IPS-15b (cell line): ENCODE data around the gene GAS7.
A peak's percentile ranks its signal among the peaks of the same experiment; 100 is the strongest.

Source experiments
- H3K27me3 ChIP-seq: one replicate; pipeline ENCODE4 v1.6.1; 2013; ENCODE audit warnings: low read length; ENCODE audit not compliant: control insufficient read depth, insufficient read depth
- H3K36me3 ChIP-seq: one replicate; pipeline ENCODE4 v1.6.1; 2013; ENCODE audit warnings: low read length; ENCODE audit not compliant: control insufficient read depth, insufficient read depth
- H3K4me1 ChIP-seq: one replicate; pipeline ENCODE4 v1.6.1; 2013; ENCODE audit warnings: mild to moderate bottlenecking, low read length; ENCODE audit not compliant: control insufficient read depth, insufficient read depth
- H3K4me3 ChIP-seq: one replicate; pipeline ENCODE4 v1.5.1; 2013; ENCODE audit warnings: low read depth, low read length
- H3K9ac ChIP-seq: one replicate; pipeline ENCODE4 v1.6.1; 2013; ENCODE audit warnings: low read depth, mild to moderate bottlenecking, low read length
- H3K9me3 ChIP-seq: one replicate; pipeline ENCODE4 v1.6.1; 2013; ENCODE audit warnings: mild to moderate bottlenecking, low read length; ENCODE audit not compliant: control insufficient read depth, insufficient read depth

The GAS7 gene

GRCh38 chr17:10198509-10199249 is at the start of gene GAS7:
Gene GAS7 (minus strand): TSS chr17:10198606.
- H3K36me3 ChIP-seq, result no peaks in the 10 kb centered on the region
- peak within 1 kb of the TSS; percentile 54 for H3K9ac ChIP-seq
- peaks cover 6% of the 10 kb centered on the region for H3K9me3 ChIP-seq
- peak within 1 kb of the TSS; percentile 71 for H3K4me3 ChIP-seq
- H3K27me3 ChIP-seq, result peaks cover 19% of the 10 kb centered on the region
- H3K4me1 ChIP-seq, result no peaks in the 10 kb centered on the region

- Histone ChIP-seq H3K9me3 (no peaks in the 10 kb centered on the region), H3K4me1 (no peaks in the 10 kb centered on the region), H3K27me3 (no peaks in the 10 kb centered on the region), H3K4me3 (no peak overlapping the region), H3K9ac (no peak overlapping the region), H3K36me3 (no peaks in the 10 kb centered on the region)
Measured at GRCh38 chr17:10247810-10248209, 49.4 kb upstream of the GAS7 start.

GRCh38 chr17:10243883-10244844 is 45.8 kb upstream of the GAS7 start:
- Histone ChIP-seq H3K27me3 (no peaks in the 10 kb centered on the region), H3K9me3 (no peaks in the 10 kb centered on the region), H3K4me3 (no peak overlapping the region), H3K36me3 (no peaks in the 10 kb centered on the region), H3K9ac (no peak overlapping the region), H3K4me1 (no peaks in the 10 kb centered on the region)

- Histone ChIP-seq H3K27me3 (no peaks in the 10 kb centered on the region), H3K9me3 (no peaks in the 10 kb centered on the region), H3K4me1 (no peaks in the 10 kb centered on the region), H3K4me3 (no peak overlapping the region), H3K9ac (no peak overlapping the region), H3K36me3 (no peaks in the 10 kb centered on the region)
Measured at GRCh38 chr17:10241781-10242180, 43.4 kb upstream of the GAS7 start.

- Histone ChIP-seq H3K27me3 (no peaks in the 10 kb centered on the region), H3K9me3 (no peaks in the 10 kb centered on the region), H3K36me3 (no peaks in the 10 kb centered on the region), H3K9ac (no peak overlapping the region), H3K4me3 (no peak overlapping the region), H3K4me1 (no peaks in the 10 kb centered on the region)
Measured at GRCh38 chr17:10238661-10239060, 40.3 kb upstream of the GAS7 start.

GRCh38 chr17:10234033-10234432 is 35.6 kb upstream of the GAS7 start:
- Histone ChIP-seq H3K4me3 (no peak overlapping the region), H3K9ac (no peak overlapping the region), H3K27me3 (no peaks in the 10 kb centered on the region), H3K4me1 (no peaks in the 10 kb centered on the region), H3K9me3 (no peaks in the 10 kb centered on the region), H3K36me3 (no peaks in the 10 kb centered on the region)

GRCh38 chr17:10233161-10233560 is 34.8 kb upstream of the GAS7 start:
- no peaks in the 10 kb centered on the region for H3K36me3 ChIP-seq
- H3K9ac ChIP-seq, result no peak overlapping the region
- H3K4me1 ChIP-seq, result no peaks in the 10 kb centered on the region
- H3K9me3 ChIP-seq, result no peaks in the 10 kb centered on the region
- H3K4me3 ChIP-seq, result no peak overlapping the region
- no peaks in the 10 kb centered on the region for H3K27me3 ChIP-seq

- Histone ChIP-seq H3K4me3 (no peak overlapping the region), H3K9ac (no peak overlapping the region), H3K27me3 (no peaks in the 10 kb centered on the region), H3K4me1 (no peaks in the 10 kb centered on the region), H3K36me3 (no peaks in the 10 kb centered on the region), H3K9me3 (no peaks in the 10 kb centered on the region)
Measured at GRCh38 chr17:10229181-10229580, 30.8 kb upstream of the GAS7 start.

- Histone ChIP-seq H3K4me1 (no peaks in the 10 kb centered on the region), H3K9me3 (no peaks in the 10 kb centered on the region), H3K36me3 (no peaks in the 10 kb centered on the region), H3K27me3 (no peaks in the 10 kb centered on the region), H3K9ac (no peak overlapping the region), H3K4me3 (no peak overlapping the region)
Measured at GRCh38 chr17:10226930-10227695, 28.7 kb upstream of the GAS7 start.

GRCh38 chr17:10224582-10225195 is 26.3 kb upstream of the GAS7 start:
- Histone ChIP-seq H3K27me3 (no peaks in the 10 kb centered on the region), H3K9me3 (no peaks in the 10 kb centered on the region), H3K4me1 (no peaks in the 10 kb centered on the region), H3K9ac (no peak overlapping the region), H3K36me3 (no peaks in the 10 kb centered on the region), H3K4me3 (no peak overlapping the region)

GRCh38 chr17:10219193-10219592 is 20.8 kb upstream of the GAS7 start:
- H3K9me3 ChIP-seq, result no peaks in the 10 kb centered on the region
- H3K4me3 ChIP-seq, result no peak overlapping the region
- H3K9ac ChIP-seq, result no peak overlapping the region
- peaks cover 3% of the 10 kb centered on the region for H3K4me1 ChIP-seq
- H3K36me3 ChIP-seq, result no peaks in the 10 kb centered on the region
- no peaks in the 10 kb centered on the region for H3K27me3 ChIP-seq
